HG03108 (cell line): Measurements from ENCODE around the gene CMTR1.
A peak's percentile ranks its signal among the peaks of the same experiment; 100 is the strongest.
"Not testable (repeated sequence)": the region's sequence is repeated elsewhere in the genome, so short reads cannot be mapped to it uniquely, and the experiment has no call there.

Experiments used
- ATAC-seq: cut with Tn5 transposase; IDR thresholded peaks from one replicate; pipeline ENCODE4 v1.9.1; 2021; ENCODE audit warnings: moderate library complexity; ENCODE audit not compliant: unreplicated experiment

Gene CMTR1

GRCh38 chr6:37432916-37433656 is at the start of gene CMTR1:
CMTR1 (plus strand) TSS chr6:37433221; CDS start chr6:37435630, 2,409 bp downstream.
- ATAC-seq = peak; percentile 81

GRCh38 chr6:37388578-37388977 is 44.4 kb upstream of the CMTR1 start:
- ATAC-seq = no peak

GRCh38 chr6:37389857-37390256 is 43.2 kb upstream of the CMTR1 start:
- no peak for ATAC-seq

GRCh38 chr6:37391120-37391519 is 41.9 kb upstream of the CMTR1 start:
- ATAC-seq = no peak

- ATAC-seq = no peak
These were observed 40.2 kb upstream of the CMTR1 start for GRCh38 chr6:37392821-37393220.

- no peak for ATAC-seq
These were observed 39.6 kb upstream of the CMTR1 start for GRCh38 chr6:37393381-37393929.

GRCh38 chr6:37396571-37397180 is 36.3 kb upstream of the CMTR1 start:
- no peak for ATAC-seq

- ATAC-seq = no peak
These were observed 33.9 kb upstream of the CMTR1 start for GRCh38 chr6:37399131-37399530.

- no peak for ATAC-seq
These were observed 33.1 kb upstream of the CMTR1 start for GRCh38 chr6:37399795-37400490.

GRCh38 chr6:37401658-37402057 is 31.4 kb upstream of the CMTR1 start:
- ATAC-seq = not testable (repeated sequence)

- no peak for ATAC-seq
These were observed 26.2 kb upstream of the CMTR1 start for GRCh38 chr6:37406726-37407341.

- no peak for ATAC-seq
These were observed 25.1 kb upstream of the CMTR1 start for GRCh38 chr6:37407948-37408347.

GRCh38 chr6:37409501-37409900 is 23.5 kb upstream of the CMTR1 start:
- no peak for ATAC-seq

GRCh38 chr6:37417393-37417792 is 15.6 kb upstream of the CMTR1 start:
- no peak for ATAC-seq

GRCh38 chr6:37418722-37419121 is 14.3 kb upstream of the CMTR1 start:
- no peak for ATAC-seq

- ATAC-seq = no peak
These were observed 6.7 kb upstream of the CMTR1 start for GRCh38 chr6:37426058-37426944.

- no peak for ATAC-seq
These were observed 6.0 kb upstream of the CMTR1 start for GRCh38 chr6:37426945-37427510.

GRCh38 chr6:37429352-37429750 is 3.7 kb upstream of the CMTR1 start:
- no peak for ATAC-seq

GRCh38 chr6:37432590-37432915 is 468 bp upstream of the CMTR1 start:
- ATAC-seq = no peak

- peak; percentile 44 for ATAC-seq
These were observed 743 bp downstream of the CMTR1 start for GRCh38 chr6:37433657-37434271.
